HG03460 (cell line): ENCODE data around the gene BTBD9.

Experiments used
- ATAC-seq: cut with Tn5 transposase; IDR thresholded peaks from one replicate; pipeline ENCODE4 v1.9.1; 2021; ENCODE audit not compliant: unreplicated experiment

BTBD9 gene

GRCh38 chr6:38264605-38265004 is 375.1 kb downstream of the BTBD9 start:
- ATAC-seq: no peak

- ATAC-seq: no peak
Measured at GRCh38 chr6:38262609-38263008, 377.1 kb downstream of the BTBD9 start.

GRCh38 chr6:38262026-38262425 is 377.7 kb downstream of the BTBD9 start:
- no peak for ATAC-seq

- no peak for ATAC-seq
Measured at GRCh38 chr6:38261626-38262025, 378.1 kb downstream of the BTBD9 start.

GRCh38 chr6:38259736-38260135 is 380.0 kb downstream of the BTBD9 start:
- no peak for ATAC-seq

DNA sequence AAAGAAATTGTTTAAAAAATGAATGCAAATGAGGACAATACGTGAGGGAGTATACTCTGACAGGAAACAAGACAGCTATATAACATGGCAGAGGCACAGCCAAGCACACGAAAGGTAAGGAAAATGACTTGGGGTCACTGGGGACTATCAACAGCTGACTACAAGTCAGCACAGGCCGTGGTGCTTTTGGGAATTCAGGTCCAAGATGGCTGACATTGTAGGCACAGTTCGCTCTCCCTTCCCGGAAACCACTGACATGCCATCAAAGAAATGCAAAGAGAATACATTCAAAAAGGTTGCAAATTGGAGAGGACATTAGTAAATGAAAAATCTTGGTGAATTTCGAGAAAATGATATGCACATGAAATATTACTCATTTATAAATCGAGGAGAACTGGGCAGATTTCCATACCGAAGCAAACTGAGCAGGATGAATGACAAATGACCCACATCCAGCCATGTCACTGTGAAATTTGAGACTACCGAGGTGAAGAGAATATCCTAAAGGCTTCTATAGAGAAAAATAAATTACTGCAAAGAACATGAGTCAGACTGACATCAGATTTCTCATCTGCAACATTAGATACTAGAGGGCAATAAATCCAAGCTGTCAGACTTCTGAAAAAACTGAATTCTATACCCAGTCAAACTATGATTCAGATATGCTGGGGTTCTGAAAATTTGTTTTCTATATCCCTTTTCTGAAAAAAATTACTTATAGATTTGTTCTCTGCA is 391.1 kb downstream of the BTBD9 start:
- ATAC-seq: no peak

DNA sequence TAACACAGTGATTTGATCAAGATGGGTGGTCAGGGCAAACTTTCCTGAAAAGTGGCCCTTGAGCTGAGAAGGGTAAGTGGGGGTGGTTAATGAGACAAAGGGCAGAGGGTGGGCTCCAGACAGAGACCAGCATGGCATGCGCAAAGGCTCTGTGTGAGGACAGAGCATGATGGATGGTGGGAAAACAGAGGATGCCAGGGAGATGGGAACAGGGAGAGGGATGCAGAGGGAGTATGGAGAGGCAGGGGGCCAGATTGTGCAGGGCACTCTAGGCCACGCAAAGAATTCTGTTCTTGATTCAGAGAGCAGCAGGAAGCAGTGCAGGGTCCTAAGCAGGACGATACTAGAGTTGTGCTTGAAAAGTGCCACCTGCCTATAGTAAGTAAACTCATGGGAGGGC is 394.4 kb downstream of the BTBD9 start:
- no peak for ATAC-seq

GRCh38 chr6:38244869-38245268 is 394.9 kb downstream of the BTBD9 start:
- no peak for ATAC-seq

DNA sequence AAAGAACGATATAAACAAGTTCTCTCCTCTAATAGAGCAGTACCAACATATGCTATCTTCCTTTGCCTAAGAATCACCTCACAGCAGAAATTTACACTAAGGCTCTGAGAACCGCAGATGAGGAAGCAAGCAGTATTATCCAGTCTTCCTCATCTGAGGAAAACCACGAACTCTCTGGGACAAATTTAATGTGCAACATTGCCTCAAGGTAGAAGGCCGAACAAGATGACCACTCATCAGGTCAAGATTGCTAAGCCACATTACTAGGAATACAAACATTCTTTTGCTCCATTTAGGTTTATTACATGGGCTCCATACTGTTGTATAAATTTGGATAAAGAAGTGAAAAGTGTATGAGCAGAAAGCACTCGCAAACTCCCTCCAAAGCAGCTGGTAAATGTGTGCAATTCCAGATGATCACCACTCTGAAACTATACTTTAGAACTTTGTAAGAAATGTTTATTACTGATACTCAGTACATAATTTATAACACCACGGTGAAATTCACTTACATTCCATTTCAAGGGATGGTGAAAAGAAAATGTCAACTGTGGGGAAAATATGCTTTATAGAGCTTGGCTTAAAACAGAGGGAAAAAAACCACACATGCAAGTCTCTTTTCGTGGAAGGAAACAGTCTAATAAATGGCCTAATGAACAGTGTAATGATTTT is 398.4 kb downstream of the BTBD9 start:
- no peak for ATAC-seq

DNA sequence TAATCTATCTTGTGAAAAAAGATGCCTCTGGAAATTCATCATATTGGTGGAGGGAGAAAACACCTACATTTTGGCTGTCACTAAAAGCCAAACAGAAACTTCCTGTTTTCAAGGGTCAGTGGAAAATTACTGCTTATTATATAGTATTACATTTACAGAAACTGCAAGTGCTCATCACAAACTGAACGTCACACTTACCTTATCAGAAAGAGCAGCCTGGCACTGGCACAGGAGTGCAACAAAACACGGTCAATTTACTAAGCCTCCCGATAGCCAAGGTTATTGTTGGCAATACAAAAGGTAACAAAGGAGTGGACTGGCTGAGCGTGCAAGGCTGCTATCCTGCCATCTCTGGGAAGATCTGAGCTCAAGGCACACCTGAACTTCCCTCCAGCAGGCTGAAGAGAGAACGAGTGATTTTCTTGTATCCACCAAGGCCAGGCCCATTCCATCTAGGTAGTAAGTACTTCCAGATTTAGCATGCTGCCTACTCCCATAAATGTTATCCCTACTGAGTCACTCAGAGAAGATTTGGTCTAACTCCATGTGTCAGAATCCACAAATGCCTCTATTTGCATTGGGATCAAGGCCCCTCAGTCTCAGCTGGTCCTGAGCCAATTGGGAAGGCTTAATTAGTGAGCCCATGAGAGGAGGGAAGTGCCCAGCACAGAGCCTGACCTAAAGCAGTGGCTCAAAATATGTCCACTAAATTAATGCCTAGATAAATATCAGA is 399.8 kb downstream of the BTBD9 start:
- ATAC-seq: no peak

DNA sequence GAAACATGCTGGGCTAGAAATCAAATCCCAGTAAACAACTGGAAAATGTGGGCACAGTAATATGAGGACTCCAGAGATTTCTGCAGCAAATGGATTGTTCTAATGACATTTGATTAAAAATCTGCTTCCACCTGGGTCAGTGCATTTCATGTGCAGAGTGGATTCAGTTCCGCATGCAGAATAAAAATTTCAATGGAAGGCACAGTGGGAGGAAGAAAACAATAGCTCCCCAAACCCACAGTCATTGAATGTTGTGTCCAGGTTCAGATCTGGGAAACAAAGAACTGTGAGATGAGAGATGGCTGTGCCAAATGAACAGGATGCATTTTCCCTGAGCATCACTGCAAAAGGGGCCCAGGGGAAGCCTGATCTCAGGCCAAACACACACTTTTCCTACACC is 403.1 kb downstream of the BTBD9 start:
- ATAC-seq: no peak

GRCh38 chr6:38234934-38235682 is 404.6 kb downstream of the BTBD9 start:
- peak; percentile 84 for ATAC-seq

GRCh38 chr6:38234141-38234540 is 405.6 kb downstream of the BTBD9 start:
- ATAC-seq: no peak

DNA sequence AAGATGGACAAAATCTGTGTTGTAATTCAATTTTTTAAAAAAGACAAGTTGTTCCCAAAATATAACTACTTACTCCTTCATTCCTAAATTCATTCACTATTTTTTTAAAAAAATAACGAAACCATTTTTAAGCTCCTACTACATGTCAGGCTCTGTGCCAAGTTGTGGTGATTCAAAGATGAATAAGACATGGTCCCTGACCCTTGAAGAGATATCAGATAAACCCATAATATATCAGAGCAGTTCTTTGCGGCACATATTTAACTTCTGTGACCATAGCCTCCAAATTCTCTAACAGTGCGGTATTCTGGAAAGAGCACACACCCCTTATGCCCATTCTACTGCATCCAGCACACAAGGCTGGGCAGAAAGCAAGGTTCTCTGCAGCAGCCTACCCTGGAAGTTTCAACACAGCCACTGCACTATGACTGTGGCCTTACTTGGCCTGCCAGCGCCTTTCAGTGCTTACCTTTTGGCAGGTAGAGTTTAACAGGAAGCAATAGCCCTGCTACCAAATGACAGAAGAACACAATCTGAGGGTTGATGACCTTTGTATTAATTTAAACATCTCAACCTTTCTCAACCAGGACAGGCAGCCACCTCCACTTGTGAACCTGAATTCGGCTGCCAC is 406.5 kb downstream of the BTBD9 start:
- no peak for ATAC-seq

- no peak for ATAC-seq
Measured at GRCh38 chr6:38225766-38226165, 414.0 kb downstream of the BTBD9 start.

DNA sequence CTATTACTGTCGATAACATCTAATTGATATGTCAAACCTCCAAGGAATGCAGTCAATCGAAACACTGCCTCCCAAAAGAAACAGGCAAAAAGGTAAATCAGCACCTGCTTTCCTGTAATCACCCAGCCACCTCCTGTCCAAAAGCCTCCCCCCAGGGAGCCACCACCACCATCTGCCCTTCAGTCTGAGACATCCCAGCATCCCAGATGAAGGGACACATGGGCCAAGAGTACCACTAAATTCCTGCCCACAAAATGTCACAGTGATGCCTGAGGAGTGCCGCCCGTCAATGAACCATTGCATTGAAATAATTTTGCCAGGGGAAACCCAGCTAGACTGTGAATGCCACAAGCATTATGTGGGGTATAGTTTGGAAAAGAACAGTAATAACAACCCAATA is 418.5 kb downstream of the BTBD9 start:
- no peak for ATAC-seq

DNA sequence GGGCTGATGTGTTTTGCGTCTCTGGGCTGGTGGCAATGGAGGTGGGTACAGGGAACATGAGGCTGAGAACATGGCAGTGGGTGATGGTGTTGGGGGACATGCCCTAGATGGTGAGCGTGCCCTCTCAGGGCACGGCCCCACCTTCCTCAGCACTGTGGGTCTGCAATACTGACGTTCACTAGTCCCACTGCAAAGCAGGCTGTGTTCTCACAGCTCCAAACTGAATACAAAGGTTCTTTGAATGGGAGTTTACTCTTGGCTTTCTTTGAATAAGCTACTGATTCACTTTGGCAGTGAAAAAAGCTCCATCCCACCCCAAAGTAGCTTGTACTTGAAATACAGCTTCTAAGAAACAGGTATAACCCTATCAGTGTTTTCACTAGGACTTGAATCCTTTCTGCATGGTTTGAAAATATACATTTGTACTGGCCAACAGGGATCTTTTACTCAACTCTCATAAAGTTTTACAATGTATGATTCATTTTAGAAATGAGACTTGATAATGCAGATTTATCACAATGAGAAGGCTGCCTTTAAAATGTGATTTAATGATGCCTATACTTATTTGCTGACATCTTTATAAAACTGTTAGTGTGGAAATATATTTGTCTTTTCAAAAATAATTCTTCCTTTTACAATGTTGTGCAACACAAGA is 419.5 kb downstream of the BTBD9 start:
- no peak for ATAC-seq

- ATAC-seq: no peak
Measured at GRCh38 chr6:38218235-38218634, 421.5 kb downstream of the BTBD9 start.

DNA sequence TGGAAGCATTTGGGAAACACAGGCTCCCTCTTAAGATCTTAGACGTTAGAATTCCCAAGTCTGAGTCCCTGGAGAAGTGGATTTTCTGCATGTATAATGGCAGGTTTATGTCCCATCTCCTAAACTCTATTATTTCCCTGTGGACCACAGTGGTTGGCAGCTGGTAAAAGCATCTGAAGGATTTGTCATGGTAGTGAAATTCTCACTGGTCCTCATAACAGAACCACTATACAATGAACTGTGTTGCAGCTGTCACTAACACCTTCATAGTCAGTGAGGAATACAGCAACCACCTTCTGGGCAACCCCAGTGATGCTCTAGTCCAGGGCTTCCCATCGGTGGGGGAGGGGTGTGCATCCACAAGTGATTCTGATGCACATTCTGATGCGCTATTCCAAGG is 423.3 kb downstream of the BTBD9 start:
- ATAC-seq: no peak

DNA sequence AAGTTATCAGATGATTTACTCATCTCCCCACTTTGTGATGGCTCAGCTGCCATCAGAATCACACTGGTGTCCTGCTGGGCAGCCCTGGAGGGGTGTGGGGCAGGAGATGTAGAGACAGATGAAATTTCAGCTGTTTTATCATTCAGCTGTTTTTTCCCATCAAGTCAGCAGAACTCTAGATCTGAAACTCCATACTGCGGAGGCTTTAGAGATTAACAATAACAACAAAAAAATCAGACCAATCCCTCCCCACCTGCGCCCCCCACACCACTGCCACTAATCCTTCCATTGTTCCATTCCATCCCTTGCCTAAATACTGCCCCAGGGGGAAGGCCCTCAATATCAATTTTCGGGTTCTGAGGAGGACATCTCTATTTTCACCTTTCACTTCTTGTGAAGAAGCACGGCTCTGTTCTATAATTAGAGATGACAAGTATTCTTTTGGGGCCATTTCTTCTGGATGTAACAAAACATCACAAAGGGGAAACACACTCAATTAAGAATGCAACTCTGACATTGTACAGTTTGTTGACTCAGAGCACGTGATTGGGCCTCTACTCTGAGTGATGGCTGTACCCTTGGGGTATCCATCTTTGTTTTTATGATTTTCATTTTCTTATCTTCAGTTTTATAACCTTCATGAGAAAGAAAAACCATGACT is 423.9 kb downstream of the BTBD9 start:
- ATAC-seq: no peak
